Neuronal stem cell (in vitro differentiated cells): Measurements from ENCODE around the gene LRRC18.

ENCODE experiments used
- DNase-seq: peaks from one replicate; pipeline ENCODE4 v3.0.0-alpha.2; 2013; ENCODE audit warnings: low spot score
- H2AFZ ChIP-seq: one replicate; pipeline ENCODE4 v1.6.1; 2013; ENCODE audit warnings: mild to moderate bottlenecking, low read length, inconsistent platforms
- H2AK5ac ChIP-seq: 2 replicates; pipeline ENCODE4 v1.6.1; 2013; ENCODE audit warnings: low read depth, mild to moderate bottlenecking, inconsistent platforms, low read length, moderate library complexity, mixed read lengths
- H2BK120ac ChIP-seq: 2 replicates; pipeline ENCODE4 v1.6.1; 2013; ENCODE audit warnings: low read depth, mild to moderate bottlenecking, inconsistent platforms, low read length, moderate library complexity, mixed read lengths
- H2BK12ac ChIP-seq: one replicate; pipeline ENCODE4 v1.6.1; 2013; ENCODE audit warnings: low read length, inconsistent platforms
- H2BK15ac ChIP-seq: 2 replicates; pipeline ENCODE4 v1.6.1; 2013; ENCODE audit warnings: mild to moderate bottlenecking, low read length, inconsistent platforms, mixed read lengths
- H2BK5ac ChIP-seq: one replicate; pipeline ENCODE4 v1.6.1; 2013; ENCODE audit warnings: inconsistent platforms, mild to moderate bottlenecking, low read length, moderate library complexity
- H3K14ac ChIP-seq: one replicate; pipeline ENCODE4 v1.6.1; 2013; ENCODE audit warnings: low read length, inconsistent platforms
- H3K18ac ChIP-seq: 2 replicates; pipeline ENCODE4 v1.6.1; 2013; ENCODE audit warnings: low read length, inconsistent platforms
- H3K23ac ChIP-seq: 2 replicates; pipeline ENCODE4 v1.6.1; 2013; ENCODE audit warnings: low read depth, mild to moderate bottlenecking, mixed read lengths, low read length, inconsistent platforms; ENCODE audit not compliant: poor library complexity
- H3K27ac ChIP-seq: replicated peaks from 3 replicates; pipeline ENCODE4 v1.5.1; 2013; ENCODE audit warnings: low read length, inconsistent platforms
- H3K27me3 ChIP-seq, 3 experiments: 2 replicates each; pipeline ENCODE4 v1.6.1; 2013; ENCODE audit warnings: low read length in 3 of 3, mild to moderate bottlenecking in 2 of 3, inconsistent platforms in 1 of 3, low read depth in 1 of 3, mixed read lengths in 1 of 3, moderate library complexity in 1 of 3; ENCODE audit not compliant: control insufficient read depth in 3 of 3, insufficient read depth in 3 of 3
- H3K36me3 ChIP-seq, 2 donors: replicated peaks in 1 of 2; 2 replicates each; pipeline ENCODE4 v1.6.1; 2013; ENCODE audit warnings: low read length in 2 of 2; ENCODE audit not compliant: control insufficient read depth in 2 of 2, insufficient read depth in 2 of 2
- H3K4ac ChIP-seq: 2 replicates; pipeline ENCODE4 v1.6.1; 2013; ENCODE audit warnings: inconsistent platforms, mild to moderate bottlenecking, low read length, moderate library complexity
- H3K4me1 ChIP-seq, 2 donors: 1 replicate in 1 of 2; 2 replicates in 1 of 2; pipeline ENCODE4 v1.6.1; 2013; ENCODE audit warnings: low read length in 2 of 2, low read depth in 1 of 2; ENCODE audit not compliant: control insufficient read depth in 2 of 2, insufficient read depth in 1 of 2
- H3K4me2 ChIP-seq: one replicate; pipeline ENCODE4 v1.6.1; 2013; ENCODE audit warnings: mild to moderate bottlenecking, low read length, inconsistent platforms; ENCODE audit not compliant: insufficient read depth, poor library complexity, severe bottlenecking
- H3K4me3 ChIP-seq, 2 donors: 2 replicates each; pipeline ENCODE4 v1.5.1; 2013; ENCODE audit warnings: low read length in 2 of 2, mild to moderate bottlenecking in 2 of 2, inconsistent platforms in 1 of 2, moderate library complexity in 1 of 2
- H3K79me1 ChIP-seq: one replicate; pipeline ENCODE4 v1.6.1; 2013; ENCODE audit warnings: low read depth, mild to moderate bottlenecking, inconsistent platforms, low read length, moderate library complexity
- H3K9ac ChIP-seq: one replicate; pipeline ENCODE4 v1.6.1; 2013; ENCODE audit warnings: mild to moderate bottlenecking, low read depth, low read length, inconsistent platforms; ENCODE audit not compliant: poor library complexity
- H3K9me3 ChIP-seq, 2 donors: replicated peaks in 1 of 2; 2 replicates each; pipeline versions ENCODE3 to v1.6.1; 2013; ENCODE audit warnings: low read length in 2 of 2, mild to moderate bottlenecking in 2 of 2, inconsistent platforms in 1 of 2, low read depth in 1 of 2, mixed read lengths in 1 of 2, moderate library complexity in 1 of 2; ENCODE audit not compliant: control insufficient read depth in 2 of 2, insufficient read depth in 1 of 2
- H4K8ac ChIP-seq: one replicate; pipeline ENCODE4 v1.6.1; 2013; ENCODE audit warnings: low read depth, mild to moderate bottlenecking, inconsistent platforms, low read length, moderate library complexity
- H4K91ac ChIP-seq: one replicate; pipeline ENCODE4 v1.6.1; 2013; ENCODE audit warnings: low read length, low read depth, mild to moderate bottlenecking, inconsistent platforms; ENCODE audit not compliant: poor library complexity
- WGBS, 2 donors: extraction: QIAGEN DNeasy Blood & Tissue Kit; methylation state at CpG; one replicate each; pipeline ENCODE4 v1.1.7; 2013; ENCODE audit warnings: missing lambda C conversion rate in 2 of 2, mixed read lengths in 1 of 2; ENCODE audit not compliant: insufficient read length in 2 of 2, insufficient replicate concordance in 1 of 2; ENCODE audit errors: extremely low coverage in 2 of 2; 5-methylcytosine and 5-hydroxymethylcytosine counted together

LRRC18 gene

DNA sequence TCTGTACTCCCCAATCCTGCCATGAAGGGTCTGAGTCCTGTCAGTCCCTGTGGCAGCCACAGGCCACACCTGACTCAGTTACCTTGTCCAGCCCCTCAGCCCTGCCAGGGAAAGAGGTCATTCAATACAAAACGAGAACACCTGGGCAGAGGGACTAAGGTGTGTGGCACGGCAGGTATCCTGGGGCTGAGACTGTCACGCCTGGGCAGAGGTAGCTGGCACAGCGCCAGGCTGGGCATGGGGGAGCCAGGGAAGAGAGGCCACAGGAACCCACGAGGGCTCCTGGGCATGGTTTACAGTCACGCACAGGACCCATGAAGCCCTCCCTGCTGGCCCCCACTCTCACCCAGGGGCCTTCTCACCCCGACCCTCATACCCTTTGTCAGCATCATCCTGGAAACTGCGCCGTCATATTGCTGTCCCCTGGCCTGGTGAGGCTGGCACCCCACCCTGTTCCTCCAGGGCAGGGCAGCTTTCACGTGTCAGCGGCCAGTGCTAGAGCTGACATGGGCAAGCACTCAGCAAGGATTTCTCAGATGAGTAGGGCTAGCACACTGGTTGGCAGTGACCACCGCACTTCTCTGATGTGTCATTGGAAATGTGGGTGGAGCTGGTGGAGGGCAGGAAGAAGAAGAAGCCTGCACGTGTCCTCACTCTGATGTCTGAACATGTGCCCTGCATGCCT, 42.7 kb downstream of the LRRC18 start:
- Histone ChIP-seq H4K8ac (no peak overlapping the region), H4K91ac (no peak overlapping the region)

DNA sequence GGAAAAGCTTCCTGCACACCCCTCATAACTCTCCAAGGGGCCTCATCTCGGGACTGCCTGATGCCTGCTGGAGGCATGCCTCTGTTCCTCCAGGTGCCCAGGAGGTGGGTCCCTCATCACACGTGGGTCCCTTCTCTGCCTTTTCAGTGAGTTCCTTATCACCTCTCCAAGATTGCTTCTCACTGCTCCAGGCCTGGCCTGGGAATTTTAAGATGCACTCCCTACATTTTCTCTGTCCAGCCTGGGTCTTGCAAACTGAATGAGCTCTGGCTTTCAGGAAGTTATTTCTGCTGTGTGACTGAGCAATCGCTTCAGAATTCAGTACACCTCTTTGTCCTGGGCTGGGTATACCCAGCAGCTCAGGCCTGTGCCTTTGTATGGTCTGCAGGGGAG, 43.8 kb downstream of the LRRC18 start:
- WGBS, 2 donors: no CpG with 5 or more reads among the region's 3 CpGs
- Histone ChIP-seq H3K4me2 (no peak overlapping the region), H3K27me3 (no peaks in the 10 kb centered on the region), H2BK15ac (no peak overlapping the region), H2BK12ac (no peak overlapping the region), H4K91ac (no peak overlapping the region), H3K9ac (no peak overlapping the region), H2AK5ac (no peak overlapping the region), H2BK5ac (no peak overlapping the region), H2BK120ac (no peak overlapping the region), H3K27ac (no peak overlapping the region), H3K14ac (no peak overlapping the region), H3K23ac (no peak overlapping the region), H3K4me3 (no peak overlapping the region), H3K9me3 (no peaks in the 10 kb centered on the region), H3K79me1 (no peaks in the 10 kb centered on the region), H3K18ac (no peak overlapping the region), H4K8ac (no peak overlapping the region), H3K4me1 (peaks cover 0 to 2% of the 10 kb centered on the region in 2 donors), H2AFZ (no peak overlapping the region), H3K36me3 (no peaks in the 10 kb centered on the region), H3K4ac (no peak overlapping the region)
- no peak for DNase-seq

More for the DNA sequence above, 42.7 kb downstream of the LRRC18 start:
- no CpG with 5 or more reads among the region's 13 CpGs for WGBS, 2 donors
- H3K9me3 ChIP-seq: no peaks in the 10 kb centered on the region
- no peak overlapping the region for H3K27ac ChIP-seq
- H2BK12ac ChIP-seq: no peak overlapping the region
- no peaks in the 10 kb centered on the region for H3K36me3 ChIP-seq
- no peak overlapping the region for H2BK5ac ChIP-seq
- peak overlapping the region; percentile 61 for H3K14ac ChIP-seq
- H3K4ac ChIP-seq: no peak overlapping the region
- H2AFZ ChIP-seq: no peak overlapping the region
- no peak overlapping the region for H2BK15ac ChIP-seq
- H3K27me3 ChIP-seq: no peaks in the 10 kb centered on the region
- H2BK120ac ChIP-seq: no peak overlapping the region
- H3K79me1 ChIP-seq: no peaks in the 10 kb centered on the region
- H3K18ac ChIP-seq: no peak overlapping the region
- H3K4me1 ChIP-seq: peaks cover 0 to 2% of the 10 kb centered on the region in 2 donors
- no peak overlapping the region for H3K23ac ChIP-seq
- DNase-seq: no peak
- peak overlapping the region; percentile 32 for H2AK5ac ChIP-seq
- no peak overlapping the region for H3K4me3 ChIP-seq
- no peak overlapping the region for H3K4me2 ChIP-seq
- H3K9ac ChIP-seq: peak overlapping the region; percentile 9

DNA sequence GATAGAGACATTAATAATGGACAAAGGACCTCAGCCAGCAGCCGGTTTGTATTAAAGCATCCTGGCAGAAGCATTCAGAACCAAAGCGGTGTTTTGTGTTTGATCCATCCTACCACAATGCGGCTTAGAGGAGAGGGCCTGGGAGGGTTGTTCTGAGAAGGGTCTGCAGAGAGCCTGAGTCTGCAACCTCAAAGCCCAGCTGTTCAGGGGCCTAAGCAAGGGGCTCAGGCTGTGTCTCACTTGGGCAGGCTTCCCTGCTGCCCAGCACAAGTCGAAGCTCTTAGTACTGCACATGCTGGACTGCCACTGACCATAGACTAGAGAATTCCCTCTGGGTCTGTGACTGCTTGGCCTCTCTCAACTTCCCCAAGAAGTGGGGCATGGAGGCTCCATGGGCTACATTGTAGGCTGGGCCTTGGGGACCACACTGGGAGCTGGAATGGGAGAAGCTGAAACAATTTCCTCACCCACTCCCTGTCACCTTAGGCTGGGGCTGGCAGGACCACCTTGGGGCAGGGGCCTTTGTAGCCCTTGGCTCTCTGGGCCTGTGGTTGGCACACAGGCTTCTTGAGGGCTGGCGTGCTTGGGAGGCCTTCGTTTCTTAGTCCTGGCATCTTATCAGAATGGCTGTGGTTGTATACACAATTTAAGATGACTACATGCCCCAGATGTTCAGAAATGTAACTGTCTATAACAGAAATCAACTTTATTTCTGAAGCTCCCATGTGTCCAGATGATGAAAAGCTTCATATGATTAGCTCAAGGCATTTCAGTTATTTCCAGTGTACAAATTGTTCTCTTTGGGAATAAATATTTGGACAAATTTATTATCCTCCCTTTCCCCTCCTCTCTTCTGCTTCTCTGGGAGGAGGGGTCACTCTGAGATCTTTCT, 44.5 kb downstream of the LRRC18 start:
- no peak overlapping the region for H2BK120ac ChIP-seq
- H2BK12ac ChIP-seq: no peak overlapping the region
- no peak overlapping the region for H3K23ac ChIP-seq
- H3K9me3 ChIP-seq: no peaks in the 10 kb centered on the region
- WGBS, 2 donors: no CpG with 5 or more reads among the region's 6 CpGs
- H3K4me1 ChIP-seq: peaks cover 0 to 2% of the 10 kb centered on the region in 2 donors
- H3K4ac ChIP-seq: no peak overlapping the region
- no peak overlapping the region for H3K9ac ChIP-seq
- no peaks in the 10 kb centered on the region for H3K36me3 ChIP-seq
- no peak overlapping the region for H2BK5ac ChIP-seq
- no peaks in the 10 kb centered on the region for H3K79me1 ChIP-seq
- no peak overlapping the region for H4K8ac ChIP-seq
- H4K91ac ChIP-seq: no peak overlapping the region
- H3K4me2 ChIP-seq: no peak overlapping the region
- H3K27me3 ChIP-seq: no peaks in the 10 kb centered on the region
- peak overlapping the region; percentile 54 for H2BK15ac ChIP-seq
- H3K18ac ChIP-seq: peak overlapping the region; percentile 56
- no peak overlapping the region for H2AFZ ChIP-seq
- peak overlapping the region; percentile 62 for H2AK5ac ChIP-seq
- no peak overlapping the region for H3K14ac ChIP-seq
- no peak overlapping the region for H3K27ac ChIP-seq
- DNase-seq: no peak
- no peak overlapping the region for H3K4me3 ChIP-seq
